HuH-7 (cell line): Measurements from ENCODE around the gene GOLGA6L1.
"Not testable (repeated sequence)": the region's sequence is repeated elsewhere in the genome, so short reads cannot be mapped to it uniquely, and the experiment has no call there.

Experiments used
- DNase-seq: peaks from one replicate; pipeline ENCODE4 v3.0.0; 2011; ENCODE audit warnings: low spot score

GOLGA6L1 gene, protein sequence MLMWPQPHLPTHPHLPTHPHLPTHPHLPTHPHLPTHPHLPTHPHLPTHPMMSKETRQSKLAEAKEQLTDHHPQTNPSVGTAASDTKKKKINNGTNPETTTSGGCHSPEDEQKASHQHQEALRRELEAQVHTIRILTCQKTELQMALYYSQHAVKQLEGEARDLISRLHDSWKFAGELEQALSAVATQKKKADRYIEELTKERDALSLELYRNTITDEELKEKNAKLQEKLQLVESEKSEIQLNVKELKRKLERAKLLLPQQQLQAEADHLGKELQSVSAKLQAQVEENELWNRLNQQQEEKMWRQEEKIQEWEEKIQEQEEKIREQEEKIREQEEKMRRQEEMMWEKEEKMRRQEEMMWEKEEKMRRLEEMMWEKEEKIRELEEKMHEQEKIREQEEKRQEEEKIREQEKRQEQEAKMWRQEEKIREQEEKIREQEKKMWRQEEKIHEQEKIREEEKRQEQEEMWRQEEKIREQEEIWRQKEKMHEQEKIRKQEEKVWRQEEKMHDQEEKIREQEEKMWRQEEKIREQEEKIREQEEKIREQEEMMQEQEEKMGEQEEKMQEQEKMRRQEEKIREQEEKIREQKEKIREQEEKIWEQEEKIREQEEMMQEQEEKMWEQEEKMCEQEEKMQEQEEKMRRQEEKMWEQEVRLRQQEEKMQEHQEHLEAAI

DNA sequence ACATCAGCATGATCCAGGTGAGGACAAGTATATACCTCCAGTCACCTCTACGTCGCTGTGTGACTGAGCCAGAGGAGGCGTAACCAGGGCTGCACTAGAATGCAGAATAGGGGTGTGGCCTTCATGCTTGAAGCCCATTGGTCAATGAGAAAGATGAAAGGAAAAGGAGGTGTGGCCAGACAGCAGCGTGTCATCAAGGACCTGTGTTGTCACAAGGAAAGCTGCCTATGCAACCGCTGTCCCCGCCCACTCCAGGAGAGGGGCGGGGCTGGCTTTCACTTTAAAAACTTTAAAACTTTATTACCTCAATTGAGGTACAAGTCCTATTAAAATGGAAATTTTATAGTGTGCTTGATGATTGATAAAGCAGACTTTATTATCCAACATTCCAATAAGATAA lies at the start of gene GOLGA6L1:
GOLGA6L1 (minus strand) TSS at position 101 of the 400 bp plus-strand sequence; CDS start at position 10, 91 bp downstream.
- DNase-seq: not testable (repeated sequence)

DNA sequence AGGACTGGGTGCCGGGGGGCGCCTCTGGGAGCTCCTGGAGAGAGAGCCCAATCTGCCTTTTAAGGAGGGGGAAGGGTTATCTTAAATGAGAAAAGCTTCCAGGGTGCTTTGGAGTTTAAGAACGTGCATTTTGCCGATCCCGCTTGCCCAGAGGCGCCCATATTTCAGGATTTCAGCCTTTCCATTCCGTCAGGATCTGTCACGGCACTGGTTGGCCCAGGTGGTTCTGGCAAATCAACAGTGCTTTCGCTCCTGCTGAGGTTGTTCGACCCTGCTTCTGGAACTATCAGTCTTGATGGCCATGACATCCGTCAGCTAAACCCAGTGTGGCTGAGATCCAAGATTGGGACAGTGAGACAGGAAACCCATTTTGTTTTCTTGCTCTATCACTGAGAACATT lies 44.6 kb upstream of the GOLGA6L1 start:
- not testable (repeated sequence) for DNase-seq

DNA sequence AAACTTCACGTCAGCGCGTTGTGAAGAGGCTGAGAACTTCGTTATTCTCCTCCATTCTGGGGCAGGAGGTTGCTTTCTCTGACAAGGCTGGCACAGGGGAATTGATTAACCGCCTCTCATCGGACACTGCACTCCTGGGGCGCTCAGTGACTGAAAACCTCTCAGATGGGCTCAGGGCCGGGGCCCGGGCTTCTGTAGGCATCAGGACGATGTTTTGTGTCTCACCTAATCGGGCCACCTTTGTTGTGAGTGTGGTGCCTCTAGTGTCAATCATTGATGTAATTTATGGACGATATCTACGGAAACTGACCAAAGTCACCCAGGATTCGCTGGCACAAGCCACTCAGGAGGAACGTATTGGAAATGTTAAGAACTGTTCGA lies 43.9 kb upstream of the GOLGA6L1 start:
- not testable (repeated sequence) for DNase-seq

DNA sequence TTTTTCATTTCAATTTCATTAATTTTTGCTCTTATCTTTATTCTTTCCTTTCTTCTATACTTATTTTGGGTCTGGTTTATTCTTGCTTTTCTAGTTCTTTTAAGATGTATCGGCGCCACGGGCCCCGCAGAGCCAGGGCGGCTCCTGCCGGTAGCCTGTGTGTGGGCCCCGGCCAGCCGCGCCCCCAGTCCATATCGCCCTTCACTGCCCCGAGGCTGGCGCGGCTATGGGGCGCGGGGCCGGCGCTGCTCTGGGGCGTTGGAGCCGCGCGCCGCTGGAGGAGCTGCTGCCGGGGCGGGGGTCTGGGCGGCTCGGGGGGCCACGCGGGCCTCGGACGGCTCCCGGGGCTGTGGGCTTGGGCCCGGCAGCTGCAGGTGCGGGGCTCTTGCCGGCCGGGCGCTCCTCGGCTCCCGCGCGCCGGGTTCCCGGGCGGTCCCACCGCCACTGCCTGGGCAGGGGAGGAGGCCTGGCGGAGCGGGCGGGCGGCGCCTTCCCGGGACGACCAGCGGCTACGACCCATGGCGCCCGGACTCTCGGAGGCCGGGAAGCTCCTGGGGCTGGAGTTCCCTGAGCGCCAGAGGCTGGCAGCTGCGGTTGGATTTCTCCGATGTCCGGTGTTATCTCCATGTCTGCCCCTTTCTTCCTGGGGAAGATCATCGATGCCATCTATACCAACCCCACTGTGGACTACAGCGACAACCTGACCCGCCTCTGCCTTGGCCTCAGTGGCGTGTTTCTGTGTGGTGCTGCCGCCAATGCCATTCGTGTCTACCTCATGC lies 43.3 kb upstream of the GOLGA6L1 start:
- DNase-seq: not testable (repeated sequence)

DNA sequence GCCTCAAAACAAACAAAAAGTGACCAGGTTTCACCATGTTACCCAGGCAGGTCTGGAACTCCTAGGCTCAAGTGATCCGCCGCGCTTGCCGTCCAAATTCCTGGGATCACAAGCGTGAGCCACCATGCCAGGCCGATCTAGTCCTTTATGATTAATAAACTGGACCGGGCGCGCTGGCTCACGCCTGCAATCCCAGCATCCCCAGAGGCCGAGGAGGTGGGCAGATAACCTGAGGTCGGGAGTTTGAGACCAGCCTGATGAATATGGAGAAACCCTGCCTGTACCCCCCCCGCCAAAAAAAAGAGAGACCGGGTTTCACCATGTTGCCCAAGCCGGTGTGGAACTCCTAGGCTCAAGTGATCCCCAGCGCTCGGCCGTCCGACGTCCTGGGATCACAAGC lies 40.1 kb upstream of the GOLGA6L1 start:
- DNase-seq: not testable (repeated sequence)

DNA sequence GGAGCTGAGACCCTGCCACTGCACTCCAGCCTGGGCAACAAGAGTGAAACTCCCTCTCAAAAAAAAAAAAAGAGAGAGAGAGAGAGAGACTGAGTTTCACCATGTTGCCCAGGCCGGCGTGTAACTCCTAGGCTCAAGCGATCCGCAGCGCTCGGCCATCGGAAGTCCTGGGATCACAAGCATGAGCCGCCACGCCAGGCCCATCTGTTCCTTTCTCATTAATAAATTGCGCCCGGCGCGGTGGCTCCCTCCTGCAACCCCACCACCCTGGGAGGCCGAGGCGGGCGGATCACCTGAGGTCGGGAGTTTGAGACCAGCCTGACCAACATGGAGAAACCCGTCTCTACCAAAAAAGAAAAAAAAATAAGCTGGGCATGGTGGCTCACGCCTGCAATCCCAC lies 39.0 kb upstream of the GOLGA6L1 start:
- DNase-seq: not testable (repeated sequence)

DNA sequence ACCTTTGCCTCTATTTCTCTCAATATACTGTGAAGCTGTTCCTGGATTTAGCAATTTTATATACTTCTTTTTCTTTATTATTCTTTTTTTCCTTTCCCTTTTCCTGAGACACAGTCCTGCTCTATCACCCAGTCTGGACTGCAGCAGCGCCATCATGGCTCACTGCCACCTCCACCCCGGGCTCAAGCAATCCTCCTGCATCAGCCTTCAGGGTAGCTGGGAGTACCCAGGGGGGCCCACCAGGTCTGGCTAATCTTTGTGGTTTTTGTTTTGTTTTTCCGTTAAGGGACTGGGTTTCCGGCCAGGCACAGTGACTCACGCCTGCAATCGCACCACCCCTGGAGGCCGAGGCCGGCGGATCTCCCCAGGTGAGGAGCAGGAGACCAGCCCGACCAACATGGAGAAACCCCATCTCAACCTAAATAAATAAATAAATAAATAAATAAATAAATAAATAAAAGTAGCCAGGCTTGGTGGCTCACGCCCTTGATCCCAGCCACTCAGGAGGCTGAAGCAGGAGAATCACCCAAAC lies 38.1 kb upstream of the GOLGA6L1 start:
- not testable (repeated sequence) for DNase-seq

DNA sequence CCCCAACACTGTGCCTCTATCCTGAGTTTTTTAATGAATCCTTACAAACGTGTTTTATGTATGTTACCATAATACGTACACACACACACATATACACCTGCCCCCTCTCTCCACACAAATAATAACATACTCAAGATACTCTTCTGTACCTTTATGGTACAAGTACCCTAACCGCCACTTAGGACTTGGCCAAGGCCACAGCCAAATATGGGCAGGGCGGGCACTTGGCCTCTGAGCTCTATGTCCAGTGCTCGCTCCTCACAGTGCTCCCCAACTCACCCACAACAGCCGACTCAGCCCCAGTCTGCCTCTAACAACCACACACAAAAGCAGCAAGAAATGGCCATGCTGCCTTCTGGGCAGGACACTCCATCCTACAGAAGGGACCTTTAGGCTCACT lies 3.8 kb downstream of the GOLGA6L1 start:
- not testable (repeated sequence) for DNase-seq

DNA sequence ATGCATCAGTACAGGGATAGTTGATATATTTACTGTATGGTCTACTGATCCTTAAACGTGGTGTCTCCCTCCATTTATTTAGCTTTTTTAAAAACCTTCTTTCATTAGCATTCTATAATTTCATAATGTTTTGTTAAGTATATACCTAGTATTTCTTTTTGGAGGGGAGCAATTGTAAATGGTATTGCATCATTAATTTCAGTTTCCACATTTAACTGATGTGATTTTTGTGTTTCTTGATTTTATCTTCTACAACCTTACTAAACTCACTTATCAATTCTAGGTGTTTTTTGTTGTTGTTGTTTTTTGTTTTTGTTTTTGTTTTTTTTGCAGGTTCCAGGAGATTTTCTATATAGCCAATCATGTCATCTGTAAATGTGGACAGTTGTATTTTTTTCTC lies 18.4 kb downstream of the GOLGA6L1 start:
- no peak for DNase-seq

DNA sequence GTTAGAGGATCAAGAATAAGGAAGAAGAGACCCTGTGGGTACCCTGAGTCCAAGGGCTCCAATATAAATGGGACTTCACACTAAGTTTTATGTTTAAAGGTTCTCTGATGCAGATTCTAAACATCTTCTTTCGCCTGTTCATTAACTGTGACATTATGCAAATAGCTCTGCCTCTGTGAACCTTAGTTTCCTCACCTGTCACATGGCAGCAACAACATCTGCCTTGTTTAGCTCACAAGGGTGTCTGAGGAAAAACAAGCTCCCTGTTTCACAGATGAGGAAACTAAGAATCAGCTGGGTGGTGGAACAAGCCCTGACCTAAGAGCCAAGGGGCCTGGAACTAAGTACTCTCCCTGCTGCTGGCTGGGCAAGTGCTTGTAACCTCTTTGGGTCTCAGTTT lies 40.8 kb downstream of the GOLGA6L1 start:
- no peak for DNase-seq

DNA sequence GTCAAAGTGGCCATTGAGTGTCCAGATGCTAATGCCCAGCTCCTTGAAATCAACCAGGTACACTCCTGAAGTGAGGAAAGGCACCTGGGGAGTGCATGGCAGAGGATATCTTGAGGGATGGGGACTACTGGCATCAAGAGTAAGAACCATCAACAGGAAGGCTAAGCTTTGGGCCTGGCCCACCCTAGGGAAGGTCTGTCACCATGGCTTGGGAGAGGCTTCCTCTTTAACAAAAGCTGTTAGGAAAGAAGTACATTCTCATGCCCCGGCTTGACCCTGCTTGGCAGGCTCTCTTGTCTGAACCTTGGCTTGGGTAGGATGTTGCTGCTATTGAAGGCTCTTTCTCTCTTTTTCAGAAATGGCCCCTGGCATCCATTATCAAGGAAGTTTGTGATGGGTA lies 53.5 kb downstream of the GOLGA6L1 start:
- DNase-seq: no peak

DNA sequence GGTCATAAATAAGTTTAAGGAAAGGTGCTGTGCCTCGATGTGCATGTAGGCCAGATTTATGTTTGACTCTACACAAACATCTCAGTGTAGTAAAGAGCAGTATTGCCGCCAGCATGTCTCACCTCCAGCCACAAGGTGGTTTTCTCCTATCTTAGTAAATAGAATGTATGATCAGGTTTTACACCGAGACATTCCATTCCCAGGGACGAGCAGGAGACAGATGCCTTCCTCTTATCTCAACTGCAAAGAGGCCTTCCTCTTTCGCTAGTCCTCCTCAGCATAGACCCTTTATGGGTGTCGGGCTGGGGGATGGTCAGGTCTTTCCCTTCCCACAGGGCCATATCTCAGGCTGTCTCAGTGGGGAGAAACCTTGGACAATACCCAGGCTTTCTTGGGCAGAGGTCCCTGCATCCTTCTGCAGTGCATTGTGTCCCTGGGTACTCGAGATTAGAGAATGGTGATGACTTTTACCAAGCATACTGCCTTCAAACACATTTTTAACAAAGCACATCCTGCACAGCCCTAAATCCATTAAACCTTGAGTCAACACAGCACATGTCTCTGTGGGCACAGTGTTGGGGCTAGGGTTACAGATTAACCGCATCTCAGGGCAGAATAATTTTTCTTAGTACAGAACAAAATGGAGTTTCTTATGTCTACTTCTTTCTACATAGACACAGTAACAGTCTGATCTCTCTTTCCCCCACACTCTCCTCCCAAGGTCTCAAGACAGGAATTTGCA lies 54.5 kb downstream of the GOLGA6L1 start:
- DNase-seq: not testable (repeated sequence)

DNA sequence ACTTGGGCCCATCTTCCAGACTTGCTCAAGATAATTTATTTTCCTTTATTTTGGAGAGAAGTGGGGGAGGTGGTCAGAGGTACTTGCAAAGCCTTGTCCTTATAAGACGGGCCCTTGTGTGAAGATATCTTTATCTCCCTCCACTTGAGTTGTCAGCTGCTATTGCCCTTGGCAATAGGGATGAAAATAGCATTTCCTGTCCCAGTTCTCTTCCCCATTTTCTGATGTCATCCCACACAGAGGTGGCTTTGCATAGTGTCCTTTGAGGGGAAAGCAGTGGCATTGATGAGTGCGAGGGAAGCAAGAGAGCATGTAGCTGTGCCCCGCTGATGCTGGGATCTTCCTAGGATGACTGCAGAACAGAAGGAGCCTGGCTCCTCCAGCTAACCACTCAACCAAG lies 55.4 kb downstream of the GOLGA6L1 start:
- no peak for DNase-seq

DNA sequence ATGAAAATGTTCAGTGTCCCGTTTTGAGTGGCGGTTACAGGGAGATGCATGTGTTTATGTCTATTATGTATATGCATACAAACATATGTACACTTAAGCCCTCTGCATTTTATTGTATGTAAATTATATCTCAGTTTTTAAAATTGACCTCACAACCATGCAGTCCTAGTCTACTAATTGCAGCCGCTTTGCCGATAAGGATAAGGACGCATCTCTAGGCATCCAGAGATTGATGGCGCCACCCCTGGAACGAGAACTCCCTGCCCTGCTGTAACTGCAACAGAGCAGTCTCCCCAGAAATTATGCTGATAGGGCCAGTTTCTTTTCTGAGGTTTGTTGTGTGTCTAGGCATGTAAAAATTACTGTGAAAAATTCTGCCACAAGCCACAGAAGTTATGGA lies 56.9 kb downstream of the GOLGA6L1 start:
- DNase-seq: no peak
